ENCODE data around the gene EFEMP2. TPM values are rescaled to one million over a fixed set of nuclear protein-coding genes. Genes with fewer than 3 reads are reported as not detected.

The EFEMP2 gene
- total and polyA plus RNA-seq, 2 donors (not counting 3 experiments of a cell fraction or from before 2014, with no cell fraction given): 81.7 to 207 TPM

GRCh38 chr11:65861533-65862183 is 10.9 kb downstream of the EFEMP2 start:
- peaks cover 10 to 32% of the 10 kb centered on the region in 2 experiments for H3K36me3 ChIP-seq (ENCODE audit: control insufficient read depth in 2 of 2, extremely low read depth in 1 of 2, insufficient read depth in 2 of 2, low read length in 2 of 2)
- ChIA-PET POLR2A (interaction anchor here (2.5 to 5.4 kb wide), 2 partner anchors 10 to 28 kb away, joined by 19 to 67 read pairs; partner anchors contain the start of genes CCDC85B and FIBP), CTCF (interaction anchor here (2.8 to 4.8 kb wide), 3 partner anchors 10 to 28 kb away, joined by 51 to 73 read pairs (median 57); partner anchors contain the start of genes CCDC85B, EFEMP2 and FIBP)
- dilution Hi-C loops (cut with MboI; ENCODE audit: extremely low pct_ligation_motif_present, low sequenced_read_pairs): no loop called here
- H3K9me1 ChIP-seq (replicated peaks; ENCODE audit: control insufficient read depth, extremely low read depth, insufficient read depth, low read length): no peaks in the 10 kb centered on the region
- peaks cover 1% of the 10 kb centered on the region for H4K20me1 ChIP-seq (replicated peaks; ENCODE audit: control insufficient read depth, extremely low read depth, insufficient read depth, low read length)
- H3K79me2 ChIP-seq (ENCODE audit: control insufficient read depth, insufficient read depth, low read length): peaks cover 46% of the 10 kb centered on the region
- peak overlapping the region; percentile 55 for H3K4me2 ChIP-seq (ENCODE audit: insufficient read depth, low read length)
- intact Hi-C loops (cut with micrococcal nuclease): no loop called here
- no peak for TF ChIP-seq EZH2 (IDR thresholded peaks at IDR 0.05; ENCODE audit: borderline replicate concordance, low read depth, low read length, severe bottlenecking)
- TF ChIP-seq POLR2A (IDR thresholded peaks at IDR 0.05; ENCODE audit: low read depth, low read length): no peak
- no peak for TF ChIP-seq GATA2 (IDR thresholded peaks at IDR 0.05; ENCODE audit: insufficient read depth, insufficient read length, low read depth, low read length)
- TF ChIP-seq POLR2AphosphoS5 (IDR thresholded peaks at IDR 0.05; ENCODE audit: insufficient read depth, low read depth, low read length): no peak
- TF ChIP-seq JUN (IDR thresholded peaks at IDR 0.05; ENCODE audit: borderline replicate concordance, insufficient read depth, insufficient read length, low read depth): no peak
- no peak for TF ChIP-seq MYC (IDR thresholded peaks at IDR 0.05; ENCODE audit: low read depth, low read length)
- no peak for TF ChIP-seq CTCF (IDR thresholded peaks at IDR 0.05; ENCODE audit: extremely low read depth in 1 of 2, insufficient read depth in 1 of 2, low read depth in 1 of 2, low read length in 2 of 2)
- TF ChIP-seq MAX (IDR thresholded peaks at IDR 0.05; ENCODE audit: insufficient read depth, insufficient read length): no peak
- no peak for TF ChIP-seq FOS (IDR thresholded peaks at IDR 0.05; ENCODE audit: borderline replicate concordance, insufficient read depth, low read length)
- no peaks in the 10 kb centered on the region for H3K27me3 ChIP-seq (ENCODE audit: control insufficient read depth in 2 of 2, insufficient read depth in 2 of 2, low read length in 2 of 2)
- peaks cover 28% of the 10 kb centered on the region for H3K4me1 ChIP-seq (ENCODE audit: control insufficient read depth, extremely low read depth, insufficient read depth, low read length)
- H2AFZ ChIP-seq (ENCODE audit: low read depth, low read length): no peak overlapping the region
- peak overlapping the region; percentile 75 for H3K9ac ChIP-seq (replicated peaks; ENCODE audit: extremely low read depth, insufficient read depth, low read length)
- FAIRE-seq: no peak
- BruUV-seq (replicated peaks): no TSS peak
- DNase-seq (ENCODE audit: low read depth, low spot score): no peak
- peak overlapping the region; percentile 36 to 76 (median 71) for H3K4me3 ChIP-seq (replicated peaks in 1 of 3; ENCODE audit: insufficient read depth in 1 of 3, low read depth in 1 of 3, low read length in 3 of 3)
- H3K9me3 ChIP-seq (replicated peaks; ENCODE audit: control insufficient read depth, insufficient read depth, low read length): no peaks in the 10 kb centered on the region
- H3K27ac ChIP-seq (ENCODE audit: insufficient read depth, low read depth, low read length): no peak overlapping the region
